Liver (tissue), 9 donors: Measurements from ENCODE around the gene CASD1. TPM values are rescaled to one million over a fixed set of nuclear protein-coding genes. Genes with fewer than 3 reads are reported as not detected.

ENCODE experiments used
- DNase-seq: peaks from one replicate; pipeline ENCODE4 v3.0.0-alpha.2; 2017; ENCODE audit warnings: low spot score
- H3K27ac ChIP-seq, 2 donors: one replicate each; pipeline ENCODE4 v1.7.0; 2013; ENCODE audit warnings: inconsistent platforms in 2 of 2, low read length in 2 of 2, control low read depth in 1 of 2, low read depth in 1 of 2, mild to moderate bottlenecking in 1 of 2
- H3K27me3 ChIP-seq, 4 donors: one replicate each; pipeline versions ENCODE4 v1.6.1 to v1.7.0; 2013; ENCODE audit warnings: low read length in 3 of 4, inconsistent platforms in 1 of 4, mild to moderate bottlenecking in 1 of 4, moderate library complexity in 1 of 4; ENCODE audit not compliant: control insufficient read depth in 4 of 4, insufficient read depth in 4 of 4
- H3K36me3 ChIP-seq, 4 donors: one replicate each; pipeline versions ENCODE4 v1.6.1 to v1.7.0; 2013; ENCODE audit warnings: low read length in 3 of 4, mild to moderate bottlenecking in 3 of 4, low read depth in 1 of 4, moderate library complexity in 1 of 4; ENCODE audit not compliant: control insufficient read depth in 4 of 4, insufficient read depth in 3 of 4
- H3K4me1 ChIP-seq, 4 donors: one replicate each; pipeline versions ENCODE4 v1.6.1 to v1.7.0; 2013; ENCODE audit warnings: low read length in 3 of 4, mild to moderate bottlenecking in 3 of 4, moderate library complexity in 1 of 4; ENCODE audit not compliant: control insufficient read depth in 4 of 4, insufficient read depth in 4 of 4
- H3K4me3 ChIP-seq, 3 donors: one replicate each; pipeline versions ENCODE4 v1.6.1 to v1.7.0; 2013; ENCODE audit warnings: low read length in 3 of 3, control low read depth in 1 of 3, low read depth in 1 of 3, mild to moderate bottlenecking in 1 of 3
- H3K9ac ChIP-seq, 2 donors: one replicate each; pipeline ENCODE4 v1.7.0; 2013; ENCODE audit warnings: low read length in 2 of 2, mild to moderate bottlenecking in 2 of 2, moderate library complexity in 2 of 2, control low read depth in 1 of 2, low read depth in 1 of 2
- H3K9me3 ChIP-seq, 4 donors: one replicate each; pipeline versions ENCODE4 v1.6.1 to v1.7.0; 2013; ENCODE audit warnings: low read length in 3 of 4; ENCODE audit not compliant: control insufficient read depth in 4 of 4
- ATF3 ChIP-seq: IDR thresholded peaks from 2 replicates; pipeline ENCODE4 v1.6.1; 2016; ENCODE audit warnings: antibody characterized with exemption
- CTCF ChIP-seq: fragments of 150-350 bp; IDR thresholded peaks from 2 replicates; pipeline ENCODE4 v1.5.1; 2017; ENCODE audit warnings: improper control_type of control experiment, low read depth, low read length; ENCODE audit not compliant: missing input control
- EGR1 ChIP-seq, 2 donors: IDR thresholded peaks; 2 replicates each; pipeline ENCODE4 v1.6.1; 2016 to 2018; ENCODE audit warnings: antibody characterized with exemption in 2 of 2, low read depth in 2 of 2
- FOXA1 ChIP-seq: IDR thresholded peaks from 2 replicates; pipeline ENCODE4 v1.6.1; 2016; ENCODE audit warnings: antibody characterized with exemption
- FOXA2 ChIP-seq: IDR thresholded peaks from 2 replicates; pipeline ENCODE4 v1.6.1; 2016; ENCODE audit warnings: antibody characterized with exemption
- GABPA ChIP-seq, 2 donors: IDR thresholded peaks in 1 of 2; conservative IDR thresholded peaks in 1 of 2; 2 replicates each; pipeline ENCODE4 v1.6.1; 2016; ENCODE audit warnings: antibody characterized with exemption in 2 of 2, mild to moderate bottlenecking in 1 of 2, moderate library complexity in 1 of 2
- HNF4G ChIP-seq: IDR thresholded peaks from 2 replicates; pipeline ENCODE4 v1.6.1; 2016; ENCODE audit warnings: antibody characterized with exemption
- JUND ChIP-seq, 2 donors: IDR thresholded peaks; 2 replicates each; pipeline ENCODE4 v1.6.1; 2016; ENCODE audit warnings: antibody characterized with exemption in 2 of 2
- RAD21 ChIP-seq, 2 donors: IDR thresholded peaks; 2 replicates each; pipeline ENCODE4 v1.6.1; 2016; ENCODE audit warnings: antibody characterized with exemption in 2 of 2, mild to moderate bottlenecking in 2 of 2
- RXRA ChIP-seq, 2 donors: IDR thresholded peaks; 2 replicates each; pipeline ENCODE4 v1.6.1; 2017 to 2018; ENCODE audit warnings: antibody characterized with exemption in 2 of 2, mild to moderate bottlenecking in 1 of 2
- SP1 ChIP-seq: IDR thresholded peaks from 2 replicates; pipeline ENCODE4 v1.6.1; 2018; ENCODE audit warnings: antibody characterized with exemption, mild to moderate bottlenecking
- YY1 ChIP-seq: IDR thresholded peaks from 2 replicates; pipeline ENCODE4 v1.6.1; 2016; ENCODE audit warnings: antibody characterized with exemption, mild to moderate bottlenecking
- WGBS: extraction: QIAGEN DNeasy Blood & Tissue Kit; methylation state at CpG from one replicate; pipeline ENCODE4 v1.1.7; 2013; 5-methylcytosine and 5-hydroxymethylcytosine counted together
- polyA plus RNA-seq, 2 donors: library from polyadenylated mRNA; stranded (reverse) in 1 of 2; unstranded in 1 of 2; fragments of 200-250 nt in 1 of 2; fragments of >200 nt in 1 of 2; fragmentation: Nextera tagmentation in 1 of 2; extraction: Ambion mirVana in 1 of 2; gene quantifications; one replicate each; pipeline versions ENCODE4 v1.2.1 to v1.2.3, GENCODE V29; 2013 to 2015
- total RNA-seq, 2 donors: library from RNA; depleted of rRNA; stranded (reverse); fragments of >200 nt; gene quantifications; one replicate each; pipeline ENCODE4 v1.2.3, GENCODE V29; 2014
- TF ChIP-seq, protein P1 (sequence below): IDR thresholded peaks from 2 replicates; pipeline ENCODE4 v1.6.1; 2016; ENCODE audit warnings: antibody characterized with exemption
- TF ChIP-seq, protein P2 (sequence below): IDR thresholded peaks from 2 replicates; pipeline ENCODE4 v1.6.1; 2016; ENCODE audit warnings: antibody characterized with exemption, mild to moderate bottlenecking
- donor health status: healthy.
- donor health status: healthy.
- donor health status: healthy.
- donor health status: healthy.
- donor health status: healthy.

The CASD1 gene
- total and polyA plus RNA-seq, 4 donors = 3.8 to 14.1 (median 8.1) TPM

DNA sequence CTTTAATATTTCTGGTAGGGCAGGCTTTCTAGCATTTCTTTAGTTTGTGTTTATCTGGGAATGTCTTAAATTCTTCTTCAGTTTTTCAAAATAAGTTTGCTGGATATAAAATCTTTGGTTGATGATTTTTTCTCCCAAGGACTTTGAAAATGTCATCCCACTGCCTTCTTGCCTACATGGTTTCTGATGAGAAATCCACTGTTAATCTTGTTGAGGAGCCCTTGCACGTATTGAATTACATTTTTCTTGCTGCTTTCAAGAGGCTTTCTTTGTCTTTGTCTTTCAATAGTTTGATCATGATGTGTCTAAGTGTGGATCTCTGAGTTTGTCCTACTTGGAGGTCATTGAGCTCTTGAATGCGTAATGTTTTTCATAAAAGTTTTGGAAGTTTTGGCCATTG is 66.0 kb downstream of the CASD1 start:
- H3K9ac ChIP-seq = no peak overlapping the region
- TF ChIP-seq, protein P1, sequence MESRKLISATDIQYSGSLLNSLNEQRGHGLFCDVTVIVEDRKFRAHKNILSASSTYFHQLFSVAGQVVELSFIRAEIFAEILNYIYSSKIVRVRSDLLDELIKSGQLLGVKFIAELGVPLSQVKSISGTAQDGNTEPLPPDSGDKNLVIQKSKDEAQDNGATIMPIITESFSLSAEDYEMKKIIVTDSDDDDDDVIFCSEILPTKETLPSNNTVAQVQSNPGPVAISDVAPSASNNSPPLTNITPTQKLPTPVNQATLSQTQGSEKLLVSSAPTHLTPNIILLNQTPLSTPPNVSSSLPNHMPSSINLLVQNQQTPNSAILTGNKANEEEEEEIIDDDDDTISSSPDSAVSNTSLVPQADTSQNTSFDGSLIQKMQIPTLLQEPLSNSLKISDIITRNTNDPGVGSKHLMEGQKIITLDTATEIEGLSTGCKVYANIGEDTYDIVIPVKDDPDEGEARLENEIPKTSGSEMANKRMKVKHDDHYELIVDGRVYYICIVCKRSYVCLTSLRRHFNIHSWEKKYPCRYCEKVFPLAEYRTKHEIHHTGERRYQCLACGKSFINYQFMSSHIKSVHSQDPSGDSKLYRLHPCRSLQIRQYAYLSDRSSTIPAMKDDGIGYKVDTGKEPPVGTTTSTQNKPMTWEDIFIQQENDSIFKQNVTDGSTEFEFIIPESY = no peak
- no peak for TF ChIP-seq FOXA2
- TF ChIP-seq EGR1 (IDR thresholded peaks at IDR 0.05; ENCODE audit: low read depth in 2 of 2) = no peak
- no peak for TF ChIP-seq FOXA1
- no peak for TF ChIP-seq RAD21 (IDR thresholded peaks at IDR 0.05)
- TF ChIP-seq CTCF = no peak
- no peak for TF ChIP-seq RXRA (IDR thresholded peaks at IDR 0.05)
- TF ChIP-seq SP1 = no peak
- TF ChIP-seq YY1 = no peak
- no peak for TF ChIP-seq HNF4G

GRCh38 chr7:94576316-94576715 is 66.7 kb downstream of the CASD1 start:
- TF ChIP-seq RAD21 (IDR thresholded peaks at IDR 0.05) (no peak), SP1 (no peak), JUND (IDR thresholded peaks at IDR 0.05) (no peak), GABPA (IDR thresholded peaks at IDR 0.05 in 1 of 2, conservative IDR thresholded peaks at IDR 0.05 in 1 of 2) (no peak), ATF3 (no peak), YY1 (no peak)
- TF ChIP-seq, protein P2, sequence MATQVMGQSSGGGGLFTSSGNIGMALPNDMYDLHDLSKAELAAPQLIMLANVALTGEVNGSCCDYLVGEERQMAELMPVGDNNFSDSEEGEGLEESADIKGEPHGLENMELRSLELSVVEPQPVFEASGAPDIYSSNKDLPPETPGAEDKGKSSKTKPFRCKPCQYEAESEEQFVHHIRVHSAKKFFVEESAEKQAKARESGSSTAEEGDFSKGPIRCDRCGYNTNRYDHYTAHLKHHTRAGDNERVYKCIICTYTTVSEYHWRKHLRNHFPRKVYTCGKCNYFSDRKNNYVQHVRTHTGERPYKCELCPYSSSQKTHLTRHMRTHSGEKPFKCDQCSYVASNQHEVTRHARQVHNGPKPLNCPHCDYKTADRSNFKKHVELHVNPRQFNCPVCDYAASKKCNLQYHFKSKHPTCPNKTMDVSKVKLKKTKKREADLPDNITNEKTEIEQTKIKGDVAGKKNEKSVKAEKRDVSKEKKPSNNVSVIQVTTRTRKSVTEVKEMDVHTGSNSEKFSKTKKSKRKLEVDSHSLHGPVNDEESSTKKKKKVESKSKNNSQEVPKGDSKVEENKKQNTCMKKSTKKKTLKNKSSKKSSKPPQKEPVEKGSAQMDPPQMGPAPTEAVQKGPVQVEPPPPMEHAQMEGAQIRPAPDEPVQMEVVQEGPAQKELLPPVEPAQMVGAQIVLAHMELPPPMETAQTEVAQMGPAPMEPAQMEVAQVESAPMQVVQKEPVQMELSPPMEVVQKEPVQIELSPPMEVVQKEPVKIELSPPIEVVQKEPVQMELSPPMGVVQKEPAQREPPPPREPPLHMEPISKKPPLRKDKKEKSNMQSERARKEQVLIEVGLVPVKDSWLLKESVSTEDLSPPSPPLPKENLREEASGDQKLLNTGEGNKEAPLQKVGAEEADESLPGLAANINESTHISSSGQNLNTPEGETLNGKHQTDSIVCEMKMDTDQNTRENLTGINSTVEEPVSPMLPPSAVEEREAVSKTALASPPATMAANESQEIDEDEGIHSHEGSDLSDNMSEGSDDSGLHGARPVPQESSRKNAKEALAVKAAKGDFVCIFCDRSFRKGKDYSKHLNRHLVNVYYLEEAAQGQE = no peak
- H3K4me1 ChIP-seq = peaks cover 0 to 2% (median 0%) of the 10 kb centered on the region in 4 donors
- 97% methylated on average over 2 of the region's 2 CpGs for WGBS
- no peak overlapping the region for H3K27ac ChIP-seq
- peaks cover 0 to 11% (median under 1%) of the 10 kb centered on the region in 4 donors for H3K9me3 ChIP-seq
- DNase-seq = no peak
- H3K9ac ChIP-seq = no peak overlapping the region
- H3K36me3 ChIP-seq = no peaks in the 10 kb centered on the region
- H3K27me3 ChIP-seq = no peaks in the 10 kb centered on the region
- no peak overlapping the region for H3K4me3 ChIP-seq

More for the DNA sequence above, 66.0 kb downstream of the CASD1 start:
- no peak overlapping the region for H3K4me3 ChIP-seq
- peaks cover 0 to 11% (median under 1%) of the 10 kb centered on the region in 4 donors for H3K9me3 ChIP-seq
- DNase-seq = no peak
- H3K27ac ChIP-seq = no peak overlapping the region
- H3K27me3 ChIP-seq = no peaks in the 10 kb centered on the region
- H3K36me3 ChIP-seq = peaks cover 0 to 2% (median 0%) of the 10 kb centered on the region in 4 donors
- H3K4me1 ChIP-seq = peaks cover 0 to 2% (median 0%) of the 10 kb centered on the region in 4 donors
- WGBS = 96% methylated on average over 2 of the region's 2 CpGs
